Fibroblast of lung (primary cell): Measurements from ENCODE around the gene RGS5. TPM values are rescaled to one million over a fixed set of nuclear protein-coding genes. Genes with fewer than 3 reads are reported as not detected.

Source experiments
- DNase-seq, 2 donors: peaks; one replicate each; pipeline versions ENCODE4 v3.0.0 to v3.0.0-alpha.2; 2010; ENCODE audit warnings: low read depth in 2 of 2
- H2AFZ ChIP-seq: 2 replicates; pipeline ENCODE4 v1.5.1; 2012; ENCODE audit warnings: low read length, control low read depth, inconsistent platforms
- H3K27ac ChIP-seq: 2 replicates; pipeline ENCODE4 v1.5.1; 2011; ENCODE audit warnings: low read length, control low read depth; ENCODE audit not compliant: insufficient read depth
- H3K27me3 ChIP-seq: 2 replicates; pipeline ENCODE4 v1.5.1; 2011; ENCODE audit warnings: mild to moderate bottlenecking, low read length; ENCODE audit not compliant: control insufficient read depth, insufficient read depth
- H3K36me3 ChIP-seq: 2 replicates; pipeline ENCODE4 v1.5.1; 2011; ENCODE audit warnings: low read length; ENCODE audit not compliant: control insufficient read depth, insufficient read depth
- H3K4me1 ChIP-seq: 2 replicates; pipeline ENCODE4 v1.5.1; 2011; ENCODE audit warnings: low read length; ENCODE audit not compliant: control insufficient read depth, insufficient read depth; ENCODE audit errors: extremely low read depth
- H3K4me2 ChIP-seq: 2 replicates; pipeline ENCODE4 v1.5.1; 2011; ENCODE audit warnings: low read length, control low read depth; ENCODE audit not compliant: insufficient read depth; ENCODE audit errors: extremely low read depth
- H3K4me3 ChIP-seq, 4 experiments: fragments of 200-600 bp in 1 of 4; sonication (generic) in 1 of 4; replicated peaks in 1 of 4; 2 replicates each; pipeline ENCODE4 v1.5.1; 2011 to 2016; ENCODE audit warnings: low read length in 4 of 4, low read depth in 3 of 4, mild to moderate bottlenecking in 3 of 4, control low read depth in 2 of 4, inconsistent platforms in 1 of 4, mixed read lengths in 1 of 4; ENCODE audit not compliant: insufficient read depth in 1 of 4; ENCODE audit errors: control extremely low read depth in 1 of 4
- H3K79me2 ChIP-seq: 2 replicates; pipeline ENCODE4 v1.5.1; 2012; ENCODE audit warnings: mild to moderate bottlenecking, low read length, inconsistent platforms; ENCODE audit not compliant: control insufficient read depth, insufficient read depth
- H3K9ac ChIP-seq: 2 replicates; pipeline ENCODE4 v1.5.1; 2011; ENCODE audit warnings: mild to moderate bottlenecking, low read length, control low read depth; ENCODE audit not compliant: insufficient read depth
- H3K9me3 ChIP-seq: 2 replicates; pipeline ENCODE4 v1.5.1; 2012; ENCODE audit warnings: low read depth, low read length; ENCODE audit not compliant: control insufficient read depth, insufficient read depth
- H4K20me1 ChIP-seq: 2 replicates; pipeline ENCODE4 v1.5.1; 2011; ENCODE audit warnings: low read length; ENCODE audit not compliant: control insufficient read depth, insufficient read depth; ENCODE audit errors: extremely low read depth
- CTCF ChIP-seq, 2 donors: IDR thresholded peaks in 1 of 2; conservative IDR thresholded peaks in 1 of 2; 1 replicate in 1 of 2; 2 replicates in 1 of 2; pipeline ENCODE4 v1.5.1; 2011 to 2012; ENCODE audit warnings: low read length in 2 of 2, control low read depth in 1 of 2, inconsistent platforms in 1 of 2, low read depth in 1 of 2, mild to moderate bottlenecking in 1 of 2
- EZH2 ChIP-seq: IDR thresholded peaks from 2 replicates; pipeline ENCODE4 v1.5.1; 2012; ENCODE audit warnings: low read length, control low read depth, mild to moderate bottlenecking; ENCODE audit errors: missing control alignments
- polyA plus RNA-seq, 2 donors: library from polyadenylated mRNA; depleted of rRNA in 1 of 2; stranded (reverse) in 1 of 2; unstranded in 1 of 2; fragments of >200 nt; gene quantifications; 2 replicates each; pipeline ENCODE4 v1.2.1, GENCODE V29; 2011 to 2012; ENCODE audit warnings: missing spikeins in 1 of 2
- total RNA-seq: library from RNA; depleted of rRNA; stranded (reverse); fragments of >200 nt; gene quantifications from 2 replicates; pipeline ENCODE4 v1.2.1, GENCODE V29; 2014

Gene RGS5
- total and polyA plus RNA-seq, 2 donors (not counting 1 experiment from before 2014, with no cell fraction given) = 6.6 to 12.3 TPM

- H3K79me2 ChIP-seq = no peaks in the 10 kb centered on the region
These were observed 47.1 kb downstream of the RGS5 start for GRCh38 chr1:163155606-163156005.

DNA sequence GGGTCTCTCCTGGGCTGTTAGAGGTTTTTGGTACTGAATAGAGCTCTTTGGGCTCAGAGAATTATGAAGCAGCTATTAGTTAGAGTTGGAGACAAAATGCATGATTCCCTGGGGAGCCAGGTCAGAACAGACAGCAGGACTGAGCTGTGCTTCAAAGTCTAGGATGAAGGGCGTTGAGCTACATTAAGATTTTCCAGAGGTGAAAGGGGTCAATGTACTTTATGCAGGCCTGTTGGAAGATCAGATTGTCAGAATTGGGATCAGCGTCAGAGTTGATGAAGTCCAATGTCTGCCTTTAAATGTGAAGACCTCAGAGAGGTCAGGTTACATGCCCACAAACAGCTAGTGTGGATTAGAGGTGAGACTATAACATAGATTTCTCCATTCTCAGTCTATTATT, 53.8 kb downstream of the RGS5 start:
- no peak overlapping the region for H3K4me2 ChIP-seq
- TF ChIP-seq EZH2 (no peak), CTCF (conservative IDR thresholded peaks at IDR 0.05 in 1 of 2, IDR thresholded peaks at IDR 0.05 in 1 of 2; ENCODE audit: low read depth in 1 of 2, low read length in 2 of 2) (no peak)
- H3K27me3 ChIP-seq = no peaks in the 10 kb centered on the region
- DNase-seq = no peak
- no peaks in the 10 kb centered on the region for H3K36me3 ChIP-seq
- H2AFZ ChIP-seq = no peak overlapping the region
- H3K79me2 ChIP-seq = no peaks in the 10 kb centered on the region
- H3K4me3 ChIP-seq = no peak overlapping the region
- H3K9ac ChIP-seq = no peak overlapping the region
- H3K9me3 ChIP-seq = no peaks in the 10 kb centered on the region
- no peaks in the 10 kb centered on the region for H3K4me1 ChIP-seq
- no peaks in the 10 kb centered on the region for H4K20me1 ChIP-seq
- H3K27ac ChIP-seq = no peak overlapping the region

More at GRCh38 chr1:163155606-163156005, 47.1 kb downstream of the RGS5 start:
- H3K9ac ChIP-seq = no peak overlapping the region
- H3K27me3 ChIP-seq = no peaks in the 10 kb centered on the region
- TF ChIP-seq EZH2 (no peak), CTCF (conservative IDR thresholded peaks at IDR 0.05 in 1 of 2, IDR thresholded peaks at IDR 0.05 in 1 of 2; ENCODE audit: low read depth in 1 of 2, low read length in 2 of 2) (no peak)
- H3K36me3 ChIP-seq = no peaks in the 10 kb centered on the region
- H3K27ac ChIP-seq = no peak overlapping the region
- no peak for DNase-seq
- no peaks in the 10 kb centered on the region for H3K9me3 ChIP-seq
- no peaks in the 10 kb centered on the region for H4K20me1 ChIP-seq
- H3K4me1 ChIP-seq = no peaks in the 10 kb centered on the region
- no peak overlapping the region for H3K4me3 ChIP-seq
- H3K4me2 ChIP-seq = no peak overlapping the region
- H2AFZ ChIP-seq = no peak overlapping the region

GRCh38 chr1:163147019-163147418, 55.7 kb downstream of the RGS5 start:
- H3K9ac ChIP-seq = no peak overlapping the region
- no peak for DNase-seq
- no peak overlapping the region for H3K4me3 ChIP-seq
- no peak overlapping the region for H2AFZ ChIP-seq
- H3K27ac ChIP-seq = no peak overlapping the region
- no peak for TF ChIP-seq CTCF (conservative IDR thresholded peaks at IDR 0.05 in 1 of 2, IDR thresholded peaks at IDR 0.05 in 1 of 2; ENCODE audit: low read depth in 1 of 2, low read length in 2 of 2)
- no peak for TF ChIP-seq EZH2
- no peaks in the 10 kb centered on the region for H3K4me1 ChIP-seq
- H3K79me2 ChIP-seq = no peaks in the 10 kb centered on the region
- no peak overlapping the region for H3K4me2 ChIP-seq
- no peaks in the 10 kb centered on the region for H3K36me3 ChIP-seq
- no peaks in the 10 kb centered on the region for H4K20me1 ChIP-seq
- no peaks in the 10 kb centered on the region for H3K27me3 ChIP-seq
- no peaks in the 10 kb centered on the region for H3K9me3 ChIP-seq
